ENCODE results near the gene SEC11A.
A peak's percentile ranks its signal among the peaks of the same experiment; 100 is the strongest.
"Not testable (repeated sequence)": the region's sequence is repeated elsewhere in the genome, so short reads cannot be mapped to it uniquely, and the experiment has no call there.

Gene SEC11A

DNA sequence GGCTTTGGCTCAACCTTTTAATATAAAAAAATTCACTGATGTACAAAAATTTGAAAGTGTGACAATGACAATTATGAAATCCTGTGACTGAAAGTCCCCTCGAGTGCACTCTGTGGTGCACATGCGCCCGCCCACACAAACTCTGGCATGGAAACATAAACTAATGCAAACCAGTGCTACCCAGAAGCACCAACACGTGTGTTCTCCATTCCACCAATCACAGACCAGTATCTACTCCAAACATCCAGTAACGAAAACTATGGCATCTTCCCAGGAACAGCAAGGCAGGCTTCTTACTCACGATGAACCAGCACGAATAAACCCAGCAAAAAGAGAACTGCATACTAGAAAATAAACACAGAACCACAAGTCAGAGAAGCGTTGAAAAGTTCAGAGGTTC lies 46.2 kb downstream of the SEC11A start:
- DNase-seq: no peak

- no peak for DNase-seq
These were observed 47.5 kb downstream of the SEC11A start for GRCh38 chr15:84668221-84668982.

DNA sequence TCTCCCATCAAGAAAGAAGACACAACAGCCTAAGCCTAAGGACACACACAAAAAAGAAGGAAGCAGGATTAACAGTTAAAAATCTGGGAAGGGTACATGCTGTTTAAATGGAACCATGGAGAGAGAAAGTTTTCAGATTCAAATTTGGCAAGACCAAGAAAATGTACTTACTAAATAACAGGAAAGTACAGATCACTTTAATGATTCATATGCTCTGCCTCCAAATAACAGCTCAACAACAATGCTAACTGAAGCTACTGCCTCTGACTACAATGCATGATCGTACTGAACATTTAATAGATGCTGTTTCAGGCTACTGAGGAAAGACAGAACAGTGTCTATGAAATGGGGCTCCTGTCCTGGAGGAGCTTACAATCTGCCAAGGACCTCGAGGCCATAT lies 49.6 kb downstream of the SEC11A start:
- no peak for DNase-seq

GRCh38 chr15:84661001-84661400 lies 54.9 kb downstream of the SEC11A start:
- no peak for DNase-seq

DNA sequence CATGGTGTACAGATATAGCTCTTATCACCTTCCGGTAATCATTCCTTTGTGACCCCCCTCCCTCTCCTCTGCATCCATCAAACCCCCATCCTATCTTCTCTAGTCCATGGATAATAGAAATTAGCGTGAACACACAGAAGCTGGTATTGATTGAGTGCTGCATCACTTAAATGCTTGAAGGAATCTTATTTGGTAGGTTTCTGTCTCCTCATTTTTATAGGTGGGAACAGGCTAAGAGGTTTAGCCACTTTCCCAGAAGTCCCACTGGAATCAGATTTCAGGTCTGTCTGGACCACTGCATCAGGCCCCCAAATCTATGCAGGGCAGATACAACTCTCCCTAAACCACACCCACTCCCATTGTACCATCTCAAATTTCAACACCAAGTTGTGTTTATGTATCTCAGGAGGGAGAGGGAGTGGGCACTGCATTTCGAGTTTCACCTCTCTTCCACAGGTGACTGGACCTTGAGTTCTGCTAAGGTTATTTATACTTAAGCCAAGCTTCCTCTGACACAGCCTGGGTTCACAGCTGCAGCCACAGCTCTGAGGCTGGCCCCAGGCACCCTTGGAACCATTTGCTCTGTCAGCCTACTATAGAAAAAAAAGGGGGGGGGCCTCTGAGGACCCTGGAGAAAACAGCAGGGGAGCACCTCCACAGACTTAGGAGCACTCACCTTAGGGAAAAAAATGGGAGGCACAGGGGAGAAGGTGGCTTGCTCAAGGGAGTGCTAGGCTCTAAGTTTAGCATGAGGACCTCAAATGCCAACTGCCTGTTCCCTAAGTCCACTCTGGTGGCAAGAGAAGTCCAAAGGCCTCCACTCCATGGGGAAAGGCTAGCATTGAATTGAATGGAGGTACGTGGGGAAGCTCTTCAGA lies 55.8 kb downstream of the SEC11A start:
- DNase-seq: no peak

DNA sequence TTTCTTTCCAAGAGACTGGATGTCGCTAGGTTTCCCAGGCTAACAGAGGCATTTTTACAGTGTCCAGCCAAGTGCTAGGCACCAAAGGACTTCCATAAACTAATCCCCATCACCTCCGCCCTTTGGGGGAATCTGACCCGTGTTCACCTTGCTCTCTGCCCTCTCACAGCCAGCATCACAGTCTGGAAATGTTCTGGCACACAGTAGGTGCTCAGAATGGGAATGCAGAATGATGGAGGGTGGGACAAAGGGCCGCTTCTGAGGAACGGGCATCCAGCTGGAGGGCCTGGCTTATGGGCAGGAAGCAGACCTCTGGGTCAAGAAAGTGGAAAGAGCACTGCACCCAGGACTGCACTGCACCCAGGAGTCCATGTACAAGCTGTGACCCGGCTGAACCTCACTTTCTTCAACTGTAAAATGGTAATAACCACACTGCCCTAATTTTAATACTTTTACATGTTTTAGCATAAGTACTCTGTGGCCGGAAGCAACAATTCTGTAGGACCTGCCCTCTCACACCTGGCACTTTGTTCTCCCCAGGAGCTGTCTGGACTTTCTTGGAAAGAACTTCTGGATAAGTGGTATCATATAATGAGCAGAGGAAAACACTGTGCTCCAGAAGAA lies 57.0 kb downstream of the SEC11A start:
- DNase-seq: no peak

GRCh38 chr15:84658080-84658787 lies 57.7 kb downstream of the SEC11A start, which contains the start of gene NMB:
Gene NMB, minus strand, starts transcription at chr15:84658199. Its CDS starts 47 bp downstream, at chr15:84658152.
- DNase-seq: peak; percentile 46 to 71

DNA sequence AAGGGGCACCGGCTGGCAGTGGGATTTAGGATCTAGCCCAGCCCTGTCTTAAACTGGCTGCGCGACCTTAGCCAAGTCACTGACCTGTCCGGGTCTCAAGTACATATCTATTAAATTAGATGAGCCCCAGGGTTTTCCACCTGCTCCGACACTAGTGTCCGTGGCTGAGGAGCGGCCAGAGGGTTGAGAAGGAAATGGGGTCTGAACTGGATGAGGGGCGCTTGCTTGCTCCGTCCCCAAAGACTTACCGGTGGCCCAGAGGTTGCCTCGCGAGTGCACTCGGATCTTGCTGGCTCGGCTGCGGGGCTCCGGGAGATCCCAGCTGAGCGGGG lies 58.2 kb downstream of the SEC11A start:
- no peak for DNase-seq

- DNase-seq: no peak
These were observed 59.0 kb downstream of the SEC11A start for GRCh38 chr15:84656972-84657371.

DNA sequence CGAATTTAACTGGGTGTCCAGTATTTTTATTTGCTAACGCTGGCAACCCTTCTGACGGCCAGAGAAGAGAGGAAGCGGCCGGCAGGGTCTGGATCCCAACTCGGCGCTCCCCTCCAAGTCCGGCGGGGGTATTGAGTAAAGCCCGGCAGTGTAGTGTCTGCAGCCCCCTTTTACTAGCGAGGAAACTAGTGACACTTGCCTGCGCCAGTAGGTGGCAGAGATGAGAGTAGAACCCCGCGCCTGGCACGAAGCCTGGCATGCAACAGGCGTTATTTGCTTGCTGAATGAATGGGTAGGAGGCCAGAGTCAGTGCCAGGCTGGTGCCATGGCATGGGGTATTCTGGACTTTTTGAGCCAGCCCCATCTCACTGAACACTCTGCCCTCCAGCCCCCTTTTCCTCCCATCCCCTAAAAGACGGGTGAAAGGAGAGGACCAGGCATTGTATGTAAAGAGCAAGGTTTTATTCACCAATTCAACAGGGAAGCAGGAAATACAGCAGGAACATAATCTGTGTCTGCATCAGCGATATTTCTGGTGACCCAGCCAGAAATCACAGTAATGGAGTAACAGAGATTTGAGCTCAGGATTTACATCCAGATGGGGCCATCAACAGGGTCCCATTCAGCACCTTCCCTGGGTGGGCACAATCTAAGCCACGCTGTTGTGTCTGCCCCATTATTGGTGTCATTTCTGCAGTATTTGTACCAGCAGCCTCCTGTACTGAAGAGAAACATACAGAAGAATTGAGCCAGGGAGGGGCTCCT lies 61.1 kb downstream of the SEC11A start:
- DNase-seq: peak; percentile 65 to 84

GRCh38 chr15:84653910-84654688 lies 61.8 kb downstream of the SEC11A start, which contains the start of gene WDR73:
Gene WDR73, minus strand, starts transcription at chr15:84654283. Its CDS starts 9 bp downstream, at chr15:84654274.
- peak; percentile 86 to 95 for DNase-seq

GRCh38 chr15:84653584-84653909 lies 62.4 kb downstream of the SEC11A start:
- no peak for DNase-seq

GRCh38 chr15:84649706-84650105 lies 66.2 kb downstream of the SEC11A start:
- no peak for DNase-seq

- no peak for DNase-seq
These were observed 67.4 kb downstream of the SEC11A start for GRCh38 chr15:84648539-84648938.

DNA sequence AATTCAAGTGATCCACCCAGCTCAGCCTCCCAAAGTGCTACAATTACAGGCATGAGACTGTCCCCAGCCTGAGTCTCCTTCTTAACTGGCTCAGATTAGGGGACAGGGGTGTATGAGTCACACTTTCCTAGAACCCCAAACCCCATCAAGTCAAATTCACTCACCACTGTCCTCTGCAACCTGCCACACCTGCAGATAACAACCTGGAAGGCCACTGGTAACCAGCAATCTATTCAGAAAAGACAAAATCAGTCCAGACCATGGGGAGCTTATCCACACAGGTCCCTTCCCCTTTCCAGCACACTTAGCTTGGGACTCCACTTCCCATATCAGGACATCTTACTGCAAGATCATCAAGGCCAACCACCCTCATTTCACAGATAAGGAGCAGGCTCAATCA lies 68.2 kb downstream of the SEC11A start:
- DNase-seq: no peak

DNA sequence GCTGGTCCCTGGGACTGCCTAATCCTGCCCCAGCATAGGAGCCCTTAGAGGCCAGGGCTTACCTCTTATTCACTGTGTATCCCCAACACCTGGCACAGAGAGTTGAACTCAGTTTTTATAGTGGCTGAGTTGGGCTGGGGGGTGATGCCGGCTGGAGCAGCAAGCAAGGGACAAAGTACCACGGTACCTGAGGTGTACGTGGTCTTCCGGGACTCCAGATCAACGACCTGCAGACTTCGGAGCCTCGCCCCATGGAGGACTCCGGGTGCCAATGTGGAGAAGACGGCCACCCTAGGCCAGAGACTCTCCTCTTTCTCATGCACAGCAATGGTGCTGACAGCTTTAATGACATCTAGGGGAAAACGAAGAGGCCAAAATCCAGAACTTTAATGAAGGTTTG lies 69.9 kb downstream of the SEC11A start:
- no peak for DNase-seq

GRCh38 chr15:84645496-84645895 lies 70.4 kb downstream of the SEC11A start:
- no peak for DNase-seq

GRCh38 chr15:84643838-84644237 lies 72.1 kb downstream of the SEC11A start:
- DNase-seq: no peak

GRCh38 chr15:84642640-84643039 lies 73.3 kb downstream of the SEC11A start:
- not testable (repeated sequence) for DNase-seq

- DNase-seq: not testable (repeated sequence)
These were observed 74.1 kb downstream of the SEC11A start for GRCh38 chr15:84641871-84642270.

GRCh38 chr15:84638103-84638502 lies 77.8 kb downstream of the SEC11A start:
- DNase-seq: no peak
